Measurements from ENCODE around the gene NACC2.
"Not testable (repeated sequence)": the region's sequence is repeated elsewhere in the genome, so short reads cannot be mapped to it uniquely, and the experiment has no call there.

NACC2 gene

DNA sequence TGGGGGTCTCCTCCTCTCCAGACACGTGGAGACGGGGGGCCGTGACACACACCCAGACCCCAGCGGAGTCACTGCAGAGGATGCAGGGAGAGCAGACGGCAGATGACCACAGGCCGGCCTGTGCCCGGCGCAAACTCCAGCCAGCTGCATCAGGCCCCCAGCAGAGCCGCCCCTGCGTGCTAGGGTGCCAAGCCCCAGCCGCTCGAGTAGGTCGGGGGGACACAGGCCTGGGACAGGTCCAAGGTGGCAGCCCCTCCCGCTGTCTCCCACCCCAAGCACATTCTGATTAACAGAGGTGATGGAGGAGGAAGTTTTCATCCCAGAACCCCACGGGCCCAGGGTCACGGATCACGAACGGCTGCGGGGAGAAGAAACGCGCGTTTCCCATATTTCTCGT is 14.4 kb downstream of the NACC2 start:
- no peak for DNase-seq (ENCODE audit: low read depth)

- DNase-seq (ENCODE audit: low read depth) = no peak
Measured at GRCh38 chr9:136079916-136080246, 15.2 kb downstream of the NACC2 start.

GRCh38 chr9:136079211-136079915 is 15.7 kb downstream of the NACC2 start:
- no peak for DNase-seq (ENCODE audit: low read depth)

GRCh38 chr9:136078498-136079011 is 16.5 kb downstream of the NACC2 start:
- DNase-seq (ENCODE audit: low read depth) = no peak

- no peak for DNase-seq (ENCODE audit: low read depth)
Measured at GRCh38 chr9:136078024-136078423, 17.1 kb downstream of the NACC2 start.

DNA sequence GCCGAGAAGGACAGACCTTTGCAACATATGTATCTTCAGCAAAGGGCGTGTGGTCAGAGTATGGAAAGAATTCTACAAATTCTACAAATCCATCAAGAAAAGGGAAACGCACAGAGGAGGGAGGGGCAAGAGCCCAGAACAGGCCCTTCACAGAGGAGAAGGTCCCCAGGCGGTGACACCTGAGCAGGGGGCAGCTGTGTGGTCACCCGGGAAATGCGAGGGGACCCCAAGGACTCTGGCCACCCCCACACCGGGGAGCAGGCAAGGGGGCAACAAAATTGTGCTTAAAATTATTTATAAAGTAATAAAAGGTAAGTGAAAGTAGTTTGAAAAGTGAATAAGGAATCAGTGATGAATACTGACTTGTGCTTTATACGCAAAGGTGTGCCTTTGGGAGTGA is 17.6 kb downstream of the NACC2 start:
- DNase-seq (ENCODE audit: low read depth) = no peak

DNA sequence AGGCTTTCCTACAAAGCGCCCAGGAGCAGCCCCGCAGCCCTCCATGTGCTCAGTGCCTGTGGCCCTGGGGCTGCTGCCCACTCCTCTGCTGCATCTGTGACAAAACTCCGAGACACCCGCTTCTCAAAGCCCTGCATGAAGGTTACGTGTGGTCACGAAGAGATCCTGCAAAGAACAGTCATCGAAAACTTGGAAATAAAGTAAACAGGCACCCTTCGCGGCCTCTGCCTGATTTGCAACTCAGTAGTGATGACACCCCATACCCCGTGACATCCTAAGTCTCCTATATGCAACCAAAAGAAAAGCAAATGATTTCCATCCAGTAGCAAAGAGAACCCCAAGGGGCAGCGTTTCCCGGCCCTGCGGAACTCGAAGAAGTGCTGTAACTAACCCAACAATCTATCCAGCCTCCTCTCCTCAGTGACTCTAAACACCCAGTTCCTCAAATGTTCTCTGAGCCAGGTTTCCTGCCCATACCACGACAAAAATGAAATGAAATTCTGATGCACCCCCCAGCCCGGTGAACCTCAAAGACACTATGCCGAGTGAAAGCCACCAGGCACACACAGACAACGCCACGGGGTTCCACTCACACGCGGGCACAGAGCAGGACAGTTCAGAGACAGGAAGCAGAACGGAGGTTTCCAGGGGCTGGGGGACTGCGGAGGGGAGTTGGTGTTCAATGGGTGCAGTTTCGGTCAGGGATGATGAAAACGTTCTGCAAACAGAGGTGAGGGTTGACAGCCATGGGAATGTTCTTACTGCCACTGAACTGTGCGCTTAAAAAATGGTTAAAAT is 19.0 kb downstream of the NACC2 start:
- DNase-seq (ENCODE audit: low read depth) = no peak

- DNase-seq (ENCODE audit: low read depth) = no peak
Measured at GRCh38 chr9:136075134-136075841, 19.8 kb downstream of the NACC2 start.

DNA sequence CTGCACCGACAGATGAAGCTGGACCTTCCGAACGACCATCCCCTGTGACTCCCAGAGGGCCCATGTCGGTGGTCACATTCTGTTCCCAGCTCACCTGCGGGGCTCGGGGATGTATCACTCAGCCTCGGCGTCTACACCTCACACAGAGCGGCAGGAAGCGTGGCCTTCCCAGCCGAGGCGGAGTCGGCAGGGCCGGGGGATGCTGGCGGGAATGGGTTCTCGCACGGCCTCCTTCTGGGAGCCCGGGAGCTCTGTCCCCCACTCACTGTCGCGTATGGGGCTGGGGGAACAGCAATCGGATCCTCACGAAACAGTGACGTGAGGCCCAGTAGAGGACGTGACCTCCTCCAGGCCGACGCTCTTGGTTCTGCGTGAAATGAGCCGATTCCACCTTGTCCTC is 20.4 kb downstream of the NACC2 start:
- DNase-seq (ENCODE audit: low read depth) = no peak

DNA sequence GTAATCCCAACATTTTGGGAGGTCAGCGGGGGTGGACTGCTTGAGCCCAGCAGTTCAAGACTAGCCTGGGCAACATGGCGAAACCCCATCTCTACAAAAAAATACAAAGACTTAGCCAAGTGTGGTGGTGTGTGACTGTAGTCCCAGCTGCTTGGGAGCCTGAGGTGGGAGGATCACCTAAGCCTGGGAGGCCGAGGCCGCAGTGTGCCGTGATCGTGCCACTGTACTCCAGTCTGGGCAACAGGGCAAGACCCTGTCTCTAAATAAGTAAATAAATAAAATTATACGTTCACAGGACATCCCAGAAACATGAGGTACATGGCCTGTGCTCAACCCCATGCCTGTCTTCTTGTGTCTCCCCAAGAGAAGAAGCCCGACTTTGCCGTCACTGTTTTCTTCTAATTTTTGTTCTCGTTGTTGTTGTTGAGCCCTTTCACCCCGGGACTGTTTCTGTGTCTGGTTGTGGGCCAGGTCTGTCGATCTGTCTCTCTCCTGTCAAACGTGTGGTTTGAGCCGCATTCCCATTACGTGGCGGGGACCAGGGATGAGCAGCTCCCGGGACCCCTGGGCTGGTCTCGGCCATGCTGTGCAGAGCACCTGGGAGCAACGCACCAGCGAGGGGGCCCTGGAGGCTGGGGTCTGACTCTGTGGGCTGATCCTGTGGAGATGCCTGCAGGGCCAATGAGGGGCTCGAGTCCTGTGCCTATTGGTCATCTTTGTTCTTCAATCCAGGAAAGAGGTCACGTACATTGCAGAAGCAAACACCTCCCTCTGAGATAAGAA is 32.2 kb downstream of the NACC2 start:
- DNase-seq (ENCODE audit: low read depth) = no peak

- not testable (repeated sequence) for DNase-seq (ENCODE audit: low read depth)
Measured at GRCh38 chr9:136061916-136062315, 33.2 kb downstream of the NACC2 start.

DNA sequence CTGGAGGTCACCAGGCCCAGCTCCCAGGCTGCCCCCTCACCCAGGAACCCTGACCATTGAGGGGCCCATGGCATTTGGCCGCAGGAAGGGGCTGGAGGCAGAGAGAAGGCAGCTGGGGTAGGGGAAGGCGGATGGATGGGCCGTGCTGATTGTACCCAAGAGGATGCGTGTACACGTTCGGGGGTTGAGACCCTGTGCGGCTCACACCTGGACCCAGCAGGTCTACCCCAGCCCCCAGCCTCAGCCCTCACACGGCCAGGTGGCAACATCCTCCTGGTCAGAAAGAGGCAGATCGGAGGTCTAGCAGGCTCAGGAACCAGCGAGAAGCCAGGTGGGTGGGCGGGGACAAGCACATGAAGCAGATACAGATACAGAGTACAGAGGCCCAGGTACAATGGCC is 33.7 kb downstream of the NACC2 start:
- no peak for DNase-seq (ENCODE audit: low read depth)

- no peak for DNase-seq (ENCODE audit: low read depth)
Measured at GRCh38 chr9:136060671-136061371, 34.3 kb downstream of the NACC2 start.

GRCh38 chr9:136059851-136060670 is 35.0 kb downstream of the NACC2 start:
- DNase-seq (ENCODE audit: low read depth) = no peak

- DNase-seq (ENCODE audit: low read depth) = no peak
Measured at GRCh38 chr9:136059321-136059791, 35.7 kb downstream of the NACC2 start.

DNA sequence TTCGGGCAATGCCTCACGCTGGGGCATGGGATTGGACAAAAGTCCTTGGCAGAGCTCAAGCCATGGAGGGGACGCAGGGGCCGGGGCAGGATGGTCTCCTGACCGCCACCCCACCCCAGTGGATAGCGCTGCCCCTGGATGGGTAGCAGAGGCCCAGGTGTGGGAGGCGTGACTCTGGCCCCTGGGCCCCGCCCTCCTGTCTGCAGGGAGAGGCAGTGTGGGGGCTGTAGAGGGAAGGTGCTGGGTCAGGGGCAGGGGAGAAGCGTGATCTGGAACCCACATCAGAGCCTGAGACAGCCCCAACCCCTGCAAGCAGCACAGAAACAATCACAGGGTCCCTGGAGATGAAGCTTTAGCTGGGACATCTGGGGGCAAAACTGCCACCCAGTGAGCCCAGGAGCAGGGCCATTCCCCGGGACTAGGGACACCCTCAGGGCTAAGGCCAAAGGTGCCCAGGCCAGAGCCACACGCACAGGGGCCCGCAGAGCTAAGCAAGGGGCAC is 36.2 kb downstream of the NACC2 start:
- DNase-seq (ENCODE audit: low read depth) = no peak

DNA sequence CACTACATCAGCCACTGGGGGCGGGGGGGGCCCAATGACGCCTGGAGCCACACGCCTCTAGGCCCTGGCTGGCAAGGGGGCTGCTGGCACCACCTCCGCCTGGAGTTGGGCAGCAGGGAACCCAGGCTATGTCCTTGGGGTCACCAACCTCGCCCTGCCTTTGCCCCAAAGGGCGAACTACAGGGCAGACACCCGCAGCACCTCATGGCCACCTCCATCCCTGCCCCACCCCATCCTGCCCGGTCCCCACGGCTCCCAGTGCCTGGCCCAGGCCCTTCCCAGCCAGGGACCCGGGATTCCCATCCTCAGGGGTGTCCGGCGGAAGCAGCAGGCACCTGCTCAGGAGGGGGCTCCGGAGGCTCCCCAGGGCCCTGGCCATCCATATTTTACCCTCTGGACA is 37.0 kb downstream of the NACC2 start:
- DNase-seq (ENCODE audit: low read depth) = no peak

- no peak for DNase-seq (ENCODE audit: low read depth)
Measured at GRCh38 chr9:136057236-136058081, 37.6 kb downstream of the NACC2 start.

GRCh38 chr9:136056546-136057235 is 38.4 kb downstream of the NACC2 start:
- DNase-seq (ENCODE audit: low read depth) = no peak

All from HS-27A (cell line).